HG02885 (cell line): Measurements from ENCODE around the gene LPCAT3.
A peak's percentile ranks its signal among the peaks of the same experiment; 100 is the strongest.
"Not testable (repeated sequence)": the region's sequence is repeated elsewhere in the genome, so short reads cannot be mapped to it uniquely, and the experiment has no call there.

Experiments used
- ATAC-seq: cut with Tn5 transposase; IDR thresholded peaks from one replicate; pipeline ENCODE4 v1.9.1; 2021; ENCODE audit warnings: mild to moderate bottlenecking; ENCODE audit not compliant: unreplicated experiment, poor library complexity

The LPCAT3 gene

GRCh38 chr12:7018350-7019042 lies at the start of gene LPCAT3:
TSS of gene LPCAT3 (minus strand) at chr12:7018476. CDS start at chr12:7018424, 52 bp downstream.
- ATAC-seq = peak; percentile 93

GRCh38 chr12:7067096-7067495 lies 48.8 kb upstream of the LPCAT3 start:
- no peak for ATAC-seq

- ATAC-seq = no peak
Measured at GRCh38 chr12:7066596-7066995, 48.3 kb upstream of the LPCAT3 start.

GRCh38 chr12:7065073-7065623 lies 46.9 kb upstream of the LPCAT3 start:
- no peak for ATAC-seq

GRCh38 chr12:7064516-7064915 lies 46.2 kb upstream of the LPCAT3 start:
- ATAC-seq = no peak

GRCh38 chr12:7061596-7061995 lies 43.3 kb upstream of the LPCAT3 start:
- no peak for ATAC-seq

GRCh38 chr12:7061138-7061537 lies 42.9 kb upstream of the LPCAT3 start:
- ATAC-seq = no peak

- ATAC-seq = no peak
Measured at GRCh38 chr12:7060353-7060954, 42.2 kb upstream of the LPCAT3 start, which contains the start of gene C1S. TSS of gene C1S (plus strand) at chr12:7060718. CDS start at chr12:7061913, 1,195 bp downstream.

- ATAC-seq = no peak
Measured at GRCh38 chr12:7059780-7060179, 41.5 kb upstream of the LPCAT3 start.

- no peak for ATAC-seq
Measured at GRCh38 chr12:7058850-7059395, 40.6 kb upstream of the LPCAT3 start.

- ATAC-seq = no peak
Measured at GRCh38 chr12:7058163-7058845, 40.0 kb upstream of the LPCAT3 start.

GRCh38 chr12:7055736-7056135 lies 37.5 kb upstream of the LPCAT3 start:
- ATAC-seq = not testable (repeated sequence)

GRCh38 chr12:7054925-7055324 lies 36.6 kb upstream of the LPCAT3 start:
- no peak for ATAC-seq

- ATAC-seq = not testable (repeated sequence)
Measured at GRCh38 chr12:7049973-7050372, 31.7 kb upstream of the LPCAT3 start.

GRCh38 chr12:7049445-7049951 lies 31.2 kb upstream of the LPCAT3 start:
- ATAC-seq = not testable (repeated sequence)

GRCh38 chr12:7047306-7047705 lies 29.0 kb upstream of the LPCAT3 start:
- no peak for ATAC-seq

GRCh38 chr12:7046383-7047105 lies 28.3 kb upstream of the LPCAT3 start:
- no peak for ATAC-seq

GRCh38 chr12:7045913-7046312 lies 27.6 kb upstream of the LPCAT3 start:
- no peak for ATAC-seq

GRCh38 chr12:7042842-7043241 lies 24.6 kb upstream of the LPCAT3 start:
- ATAC-seq = no peak

GRCh38 chr12:7039403-7039802 lies 21.1 kb upstream of the LPCAT3 start:
- ATAC-seq = no peak
